Uterus (tissue), 4 donors: ENCODE results near the gene DIPK1A. TPM values are rescaled to one million over a fixed set of nuclear protein-coding genes. Genes with fewer than 3 reads are reported as not detected.
"Not testable (repeated sequence)": the region's sequence is repeated elsewhere in the genome, so short reads cannot be mapped to it uniquely, and the experiment has no call there.

Experiments used
- DNase-seq, 2 donors: peaks; one replicate each; pipeline ENCODE4 v3.0.0-alpha.2; 2019 to 2020
- H3K27ac ChIP-seq, 2 donors: fragments of 200-600 bp; sonication (generic); 1 replicate in 1 of 2; 2 replicates in 1 of 2; pipeline ENCODE4 v1.5.1; 2016 to 2018
- H3K27me3 ChIP-seq, 2 donors: fragments of 200-600 bp; sonication (generic); one replicate each; pipeline ENCODE4 v1.5.1; 2018 to 2019; ENCODE audit warnings: control low read depth in 1 of 2
- H3K36me3 ChIP-seq, 2 donors: fragments of 200-600 bp; sonication (generic); one replicate each; pipeline ENCODE4 v1.5.1; 2019; ENCODE audit warnings: control low read depth in 1 of 2
- H3K4me1 ChIP-seq, 2 donors: fragments of 200-600 bp; sonication (generic); one replicate each; pipeline ENCODE4 v1.5.1; 2018 to 2019; ENCODE audit warnings: control low read depth in 1 of 2
- H3K4me3 ChIP-seq, 2 donors: fragments of 200-600 bp; sonication (generic); 1 replicate in 1 of 2; 2 replicates in 1 of 2; pipeline ENCODE4 v1.5.1; 2018 to 2019; ENCODE audit warnings: mild to moderate bottlenecking in 1 of 2
- H3K9me3 ChIP-seq, 2 donors: fragments of 200-600 bp; sonication (generic); one replicate each; pipeline ENCODE4 v1.5.1; 2019; ENCODE audit warnings: control low read depth in 1 of 2
- CTCF ChIP-seq, 4 experiments: fragments of 200-600 bp in 2 of 4; fragments of 450-650 bp in 2 of 4; sonication (generic) in 2 of 4; IDR thresholded peaks; one replicate each; pipeline ENCODE4 v1.5.1; 2016 to 2019; ENCODE audit warnings: antibody characterized with exemption in 4 of 4, mild to moderate bottlenecking in 2 of 4, moderate library complexity in 1 of 4
- POLR2A ChIP-seq, 2 donors: fragments of 450-650 bp; IDR thresholded peaks; one replicate each; pipeline ENCODE4 v1.6.1; 2016; ENCODE audit warnings: antibody characterized with exemption in 2 of 2, mild to moderate bottlenecking in 1 of 2, moderate library complexity in 1 of 2
- intact Hi-C: fragments of 100-400 bp; cut with DNase I; formaldehyde crosslinking; loops from one replicate; pipeline ENCODE4 v1.15.1; 2023; ENCODE audit warnings: low total_unique reads
- total RNA-seq, 4 donors: library from RNA; depleted of rRNA in 3 of 4; stranded (reverse); fragments of >200 nt in 3 of 4; gene quantifications; one replicate each; pipeline versions ENCODE4 v1.1.0 to v1.2.4, GENCODE V29; 2014 to 2023
- donor health status: DM: yes; HTN: yes; CAD: no.

Gene DIPK1A
- total RNA-seq, 4 donors from 2014 or later, result 15.5 to 28.4 (median 20.8) TPM

- intact Hi-C loops, result no loop called here
- Histone ChIP-seq H3K9me3 (no peaks in the 10 kb centered on the region), H3K36me3 (no peaks in the 10 kb centered on the region), H3K27ac (no peak overlapping the region), H3K4me3 (no peak overlapping the region), H3K27me3 (no peaks in the 10 kb centered on the region), H3K4me1 (no peaks in the 10 kb centered on the region)
- no peak for TF ChIP-seq POLR2A (IDR thresholded peaks at IDR 0.05)
- TF ChIP-seq CTCF (IDR thresholded peaks at IDR 0.05), result no peak
- DNase-seq, result no peak
Measured at GRCh38 chr1:92900539-92900938, 60.7 kb downstream of the DIPK1A start.

- intact Hi-C loops, result no loop called here
Measured at GRCh38 chr1:92899780-92900179, 61.5 kb downstream of the DIPK1A start.

GRCh38 chr1:92898053-92898452 lies 63.2 kb downstream of the DIPK1A start:
- H3K4me1 ChIP-seq, H3K27me3 ChIP-seq, H3K27ac ChIP-seq, H3K36me3 ChIP-seq, H3K9me3 ChIP-seq, H3K4me3 ChIP-seq, DNase-seq, intact Hi-C loops: not testable (repeated sequence)

More at GRCh38 chr1:92899780-92900179, 61.5 kb downstream of the DIPK1A start:
- H3K9me3 ChIP-seq, result no peaks in the 10 kb centered on the region
- TF ChIP-seq CTCF (IDR thresholded peaks at IDR 0.05), result no peak
- no peak for TF ChIP-seq POLR2A (IDR thresholded peaks at IDR 0.05)
- H3K4me1 ChIP-seq, result no peaks in the 10 kb centered on the region
- no peak overlapping the region for H3K27ac ChIP-seq
- H3K4me3 ChIP-seq, result no peak overlapping the region
- no peak for DNase-seq
- no peaks in the 10 kb centered on the region for H3K36me3 ChIP-seq
- H3K27me3 ChIP-seq, result no peaks in the 10 kb centered on the region

- Histone ChIP-seq H3K4me3 (no peak overlapping the region), H3K36me3 (no peaks in the 10 kb centered on the region), H3K9me3 (no peaks in the 10 kb centered on the region), H3K4me1 (no peaks in the 10 kb centered on the region), H3K27ac (no peak overlapping the region), H3K27me3 (no peaks in the 10 kb centered on the region)
- intact Hi-C loops, result no loop called here
- TF ChIP-seq POLR2A (IDR thresholded peaks at IDR 0.05) (no peak), CTCF (IDR thresholded peaks at IDR 0.05) (no peak)
- no peak for DNase-seq
Measured at GRCh38 chr1:92887465-92887864, 73.8 kb downstream of the DIPK1A start.

GRCh38 chr1:92886886-92887419 lies 74.3 kb downstream of the DIPK1A start:
- DNase-seq, result no peak
- Histone ChIP-seq H3K9me3 (no peaks in the 10 kb centered on the region), H3K4me3 (no peak overlapping the region), H3K4me1 (no peaks in the 10 kb centered on the region), H3K27ac (no peak overlapping the region), H3K27me3 (no peaks in the 10 kb centered on the region), H3K36me3 (no peaks in the 10 kb centered on the region)
- TF ChIP-seq POLR2A (IDR thresholded peaks at IDR 0.05), result no peak
- TF ChIP-seq CTCF (IDR thresholded peaks at IDR 0.05), result no peak
- intact Hi-C loops, result no loop called here

- TF ChIP-seq CTCF (IDR thresholded peaks at IDR 0.05) (no peak), POLR2A (IDR thresholded peaks at IDR 0.05) (no peak)
- intact Hi-C loops, result no loop called here
- Histone ChIP-seq H3K4me3 (no peak overlapping the region), H3K36me3 (no peaks in the 10 kb centered on the region), H3K27me3 (no peaks in the 10 kb centered on the region), H3K9me3 (no peaks in the 10 kb centered on the region), H3K27ac (no peak overlapping the region), H3K4me1 (no peaks in the 10 kb centered on the region)
- DNase-seq, result no peak
Measured at GRCh38 chr1:92884195-92884594, 77.1 kb downstream of the DIPK1A start.
